Activated CD4-positive, alpha-beta T cell treated with anti-CD3 and anti-CD28 coated beads, Interleukin-2, amount 10 ng/mL, durations not matched to agents 7 days and 5 days (primary cell): ENCODE data around the gene AKAP13. TPM values are rescaled to one million over a fixed set of nuclear protein-coding genes. Genes with fewer than 3 reads are reported as not detected.

Experiments used
- CTCF ChIA-PET: fragments of 350-600 bp; sonication (Branson Sonifier 250); formaldehyde crosslinking; loops from one replicate; lab custom pipeline; 2021; ENCODE audit warnings: antibody characterized with exemption; lab: Charles Lee
- POLR2A ChIA-PET: fragments of 350-600 bp; sonication (Branson Sonifier 250); formaldehyde crosslinking; loops from one replicate; lab custom pipeline; 2021; ENCODE audit warnings: antibody characterized with exemption; lab: Charles Lee
- DNase-seq: peaks from one replicate; pipeline ENCODE4 v3.0.0-alpha.2; 2020
- H3K27ac Mint-ChIP-seq: one replicate; pipeline ENCODE4 v1.8.0; 2021; ENCODE audit warnings: mild to moderate bottlenecking, moderate library complexity, mixed read lengths
- H3K27me3 Mint-ChIP-seq: one replicate; pipeline ENCODE4 v1.8.0; 2021; ENCODE audit warnings: mixed read lengths
- H3K36me3 Mint-ChIP-seq: one replicate; pipeline ENCODE4 v1.8.0; 2021; ENCODE audit warnings: low read depth, mixed read lengths
- H3K4me1 Mint-ChIP-seq: one replicate; pipeline ENCODE4 v1.8.0; 2021; ENCODE audit warnings: mixed read lengths
- H3K4me3 Mint-ChIP-seq: one replicate; pipeline ENCODE4 v1.8.0; 2021; ENCODE audit warnings: mild to moderate bottlenecking, moderate library complexity, mixed read lengths
- H3K9me3 Mint-ChIP-seq: one replicate; pipeline ENCODE4 v1.8.0; 2021; ENCODE audit warnings: mixed read lengths
- total RNA-seq, 2 experiments: library from RNA; stranded (reverse); gene quantifications; one replicate each; pipeline ENCODE4 v1.2.3, GENCODE V29; 2021

AKAP13 gene
- total RNA-seq, 2 experiments from 2014 or later, result 152 to 181 TPM

DNA sequence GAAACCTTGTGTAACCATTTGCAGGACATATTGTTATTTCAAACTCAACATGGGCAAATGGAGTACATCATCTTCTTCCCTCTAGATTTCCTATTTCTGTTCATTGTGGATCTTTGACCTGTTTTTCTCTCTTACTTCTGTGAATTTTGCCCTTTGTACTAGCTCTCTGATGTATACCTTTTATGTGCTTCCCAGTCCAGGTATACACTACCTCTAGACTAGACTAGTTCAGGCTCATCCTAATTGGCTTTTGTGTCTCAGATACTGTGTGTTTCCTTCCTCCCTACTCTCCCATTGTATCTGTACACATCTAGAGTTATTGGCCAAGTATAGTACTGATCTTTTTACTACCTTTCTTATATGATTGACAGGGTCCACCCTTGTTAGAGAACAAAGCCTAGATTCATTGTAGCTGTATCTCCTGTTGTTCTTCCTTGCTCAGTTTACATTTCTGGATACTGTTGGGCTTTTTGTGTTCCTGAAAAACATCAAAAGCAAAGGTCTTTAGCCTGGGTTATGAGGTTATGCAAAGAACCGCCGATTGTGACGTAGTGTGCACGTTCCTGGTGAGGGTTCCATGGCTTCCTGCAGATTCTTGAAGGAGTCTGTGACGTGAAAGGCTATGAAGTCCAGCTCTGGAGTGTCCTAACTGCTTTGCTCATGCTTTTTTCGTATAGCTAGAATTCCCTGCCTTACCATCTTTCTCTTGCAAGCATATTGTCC lies 247.0 kb downstream of the AKAP13 start:
- no peak for DNase-seq
- ChIA-PET POLR2A (no interaction called here), CTCF (interaction anchor here (0.8 to 1.6 kb wide), 5 partner anchors 16 to 221 kb away, joined by 3 to 4 read pairs (median 3); no protein-coding TSS in a partner anchor)
- H3K4me3 Mint-ChIP-seq, result no peak overlapping the region
- no peaks in the 10 kb centered on the region for H3K27me3 Mint-ChIP-seq
- peaks cover 62% of the 10 kb centered on the region for H3K4me1 Mint-ChIP-seq
- H3K27ac Mint-ChIP-seq, result no peak overlapping the region
- peaks cover 37% of the 10 kb centered on the region for H3K36me3 Mint-ChIP-seq
- no peaks in the 10 kb centered on the region for H3K9me3 Mint-ChIP-seq

GRCh38 chr15:85630311-85630710 lies 249.9 kb downstream of the AKAP13 start:
- Mint-ChIP-seq H3K27ac (peak overlapping the region; percentile 28), H3K36me3 (peaks cover 32% of the 10 kb centered on the region), H3K27me3 (no peaks in the 10 kb centered on the region), H3K9me3 (no peaks in the 10 kb centered on the region), H3K4me1 (peaks cover 42% of the 10 kb centered on the region), H3K4me3 (no peak overlapping the region)
- ChIA-PET CTCF (interaction anchor here (1.3 to 1.5 kb wide), 2 partner anchors 50 to 74 kb away, joined by 3 to 4 read pairs; no protein-coding TSS in a partner anchor), POLR2A (interaction anchor here (0.6 kb wide), 1 partner anchor 1605 kb away, joined by 3 read pairs; no protein-coding TSS in a partner anchor)
- no peak for DNase-seq

DNA sequence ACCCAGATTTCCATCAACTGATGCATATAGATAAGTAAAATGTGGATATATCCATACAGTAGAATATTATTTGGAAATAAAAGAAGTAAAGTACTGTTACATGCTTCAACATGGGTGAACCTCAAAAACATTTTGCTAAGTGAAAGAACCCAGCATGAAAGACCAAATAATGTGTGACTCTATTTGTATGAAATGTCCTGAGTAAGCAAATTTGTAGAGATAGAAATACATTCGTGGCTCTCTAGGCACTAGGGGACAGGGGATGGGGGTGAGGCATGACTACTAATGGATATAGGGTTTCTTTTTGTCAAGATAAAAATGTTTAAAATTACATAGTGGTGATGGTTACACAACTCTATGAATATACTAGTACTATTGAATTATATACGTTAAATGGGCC lies 250.6 kb downstream of the AKAP13 start:
- no peaks in the 10 kb centered on the region for H3K9me3 Mint-ChIP-seq
- ChIA-PET CTCF (no interaction called here), POLR2A (no interaction called here)
- peaks cover 29% of the 10 kb centered on the region for H3K36me3 Mint-ChIP-seq
- no peak for DNase-seq
- H3K4me1 Mint-ChIP-seq, result peaks cover 37% of the 10 kb centered on the region
- no peaks in the 10 kb centered on the region for H3K27me3 Mint-ChIP-seq
- no peak overlapping the region for H3K27ac Mint-ChIP-seq
- no peak overlapping the region for H3K4me3 Mint-ChIP-seq

- ChIA-PET CTCF (no interaction called here), POLR2A (no interaction called here)
- Mint-ChIP-seq H3K27me3 (no peaks in the 10 kb centered on the region), H3K36me3 (peaks cover 27% of the 10 kb centered on the region), H3K4me3 (no peak overlapping the region), H3K27ac (no peak overlapping the region), H3K9me3 (no peaks in the 10 kb centered on the region), H3K4me1 (peaks cover 29% of the 10 kb centered on the region)
- no peak for DNase-seq
Measured at GRCh38 chr15:85632014-85632413, 251.6 kb downstream of the AKAP13 start.

GRCh38 chr15:85633859-85634258 lies 253.5 kb downstream of the AKAP13 start:
- Mint-ChIP-seq H3K4me1 (peaks cover 20% of the 10 kb centered on the region), H3K36me3 (peaks cover 21% of the 10 kb centered on the region), H3K27ac (no peak overlapping the region), H3K4me3 (no peak overlapping the region), H3K27me3 (no peaks in the 10 kb centered on the region), H3K9me3 (no peaks in the 10 kb centered on the region)
- ChIA-PET CTCF (interaction anchor here (0.8 to 2.0 kb wide), 3 partner anchors 8 to 862 kb away, joined by 3 to 11 read pairs (median 4); no protein-coding TSS in a partner anchor), POLR2A (no interaction called here)
- DNase-seq, result no peak

GRCh38 chr15:85636351-85636750 lies 255.9 kb downstream of the AKAP13 start:
- ChIA-PET CTCF (no interaction called here), POLR2A (no interaction called here)
- peaks cover 21% of the 10 kb centered on the region for H3K4me1 Mint-ChIP-seq
- H3K27me3 Mint-ChIP-seq, result no peaks in the 10 kb centered on the region
- no peak overlapping the region for H3K27ac Mint-ChIP-seq
- DNase-seq, result no peak
- H3K9me3 Mint-ChIP-seq, result no peaks in the 10 kb centered on the region
- no peak overlapping the region for H3K4me3 Mint-ChIP-seq
- peaks cover 36% of the 10 kb centered on the region for H3K36me3 Mint-ChIP-seq

DNA sequence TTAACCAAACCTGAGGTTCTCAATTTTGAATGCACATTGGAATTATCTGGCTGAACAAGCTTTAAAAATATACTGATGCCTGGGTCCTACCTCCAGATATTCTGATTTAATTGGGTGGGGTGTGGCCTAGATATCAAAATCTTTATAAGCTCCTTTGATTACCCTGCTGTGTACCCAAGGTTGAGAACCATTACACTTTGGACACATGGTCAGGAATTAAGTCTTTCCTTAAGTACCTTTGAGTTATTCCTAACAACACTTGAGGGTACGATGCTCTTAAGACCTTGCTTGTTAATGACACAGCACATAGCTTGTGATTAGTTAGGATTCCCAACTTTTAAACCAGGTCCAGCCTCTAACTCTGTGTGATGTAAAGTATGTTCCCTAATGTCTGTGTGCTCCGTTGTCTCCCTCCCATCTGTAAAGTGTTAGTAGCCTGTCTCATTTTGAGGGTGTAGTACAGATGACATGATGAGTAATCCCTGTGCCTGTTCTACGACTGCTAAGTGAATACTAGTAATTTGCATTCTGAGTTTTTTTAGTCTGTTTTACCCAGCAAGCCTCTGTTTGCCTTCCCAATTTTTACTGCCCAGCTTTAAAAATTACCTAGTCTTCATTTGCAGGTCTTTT lies 259.5 kb downstream of the AKAP13 start:
- POLR2A ChIA-PET, result no interaction called here
- CTCF ChIA-PET, result interaction anchor here (0.6 kb wide), 1 partner anchor 24 kb away, joined by 3 read pairs; no protein-coding TSS in a partner anchor
- H3K4me3 Mint-ChIP-seq, result no peak overlapping the region
- no peak for DNase-seq
- peaks cover 18% of the 10 kb centered on the region for H3K4me1 Mint-ChIP-seq
- H3K27me3 Mint-ChIP-seq, result no peaks in the 10 kb centered on the region
- H3K36me3 Mint-ChIP-seq, result peaks cover 39% of the 10 kb centered on the region
- H3K9me3 Mint-ChIP-seq, result no peaks in the 10 kb centered on the region
- H3K27ac Mint-ChIP-seq, result no peak overlapping the region

DNA sequence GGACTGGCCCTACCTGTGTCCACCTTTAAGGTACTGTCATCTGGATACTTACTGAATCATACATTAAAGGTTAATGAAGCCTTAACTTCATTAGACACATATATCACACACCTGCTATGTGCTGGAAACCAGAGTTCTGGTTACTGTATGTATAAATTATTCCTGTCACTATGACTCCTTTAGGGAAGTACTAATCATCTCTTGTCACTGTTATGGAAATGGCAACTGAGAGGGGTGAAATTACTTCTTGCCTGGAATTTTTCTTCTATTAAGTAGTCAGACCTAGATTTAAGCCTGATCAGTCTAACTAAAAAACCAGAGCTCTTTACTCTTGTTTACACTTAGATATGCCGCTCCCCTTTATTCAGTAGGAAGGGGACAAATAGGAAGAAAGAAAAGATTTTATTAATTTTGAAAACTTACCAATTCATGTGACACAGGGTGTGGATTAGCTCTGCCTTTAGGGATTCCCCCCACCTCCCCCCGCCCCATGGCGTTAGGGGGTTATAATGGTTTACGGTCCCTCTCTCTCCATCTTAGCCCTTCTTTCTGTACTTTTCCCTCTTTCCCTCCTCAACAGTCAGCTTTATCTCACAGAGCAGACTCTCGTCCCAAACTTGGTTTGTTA lies 261.8 kb downstream of the AKAP13 start:
- POLR2A ChIA-PET, result no interaction called here
- H3K4me1 Mint-ChIP-seq, result peaks cover 36% of the 10 kb centered on the region
- H3K4me3 Mint-ChIP-seq, result no peak overlapping the region

GRCh38 chr15:85642693-85643066 lies 262.3 kb downstream of the AKAP13 start:
- Mint-ChIP-seq H3K9me3 (peaks cover 3% of the 10 kb centered on the region), H3K4me3 (no peak overlapping the region), H3K4me1 (peaks cover 39% of the 10 kb centered on the region), H3K36me3 (peaks cover 46% of the 10 kb centered on the region), H3K27ac (no peak overlapping the region), H3K27me3 (no peaks in the 10 kb centered on the region)
- ChIA-PET POLR2A (no interaction called here), CTCF (interaction anchor here (1.1 to 1.5 kb wide), 3 partner anchors 11 to 25 kb away, joined by 3 read pairs; no protein-coding TSS in a partner anchor)
- no peak for DNase-seq

More for the DNA sequence above, 261.8 kb downstream of the AKAP13 start:
- no peak for DNase-seq
- CTCF ChIA-PET, result interaction anchor here (1.1 to 1.5 kb wide), 3 partner anchors 12 to 26 kb away, joined by 3 read pairs; no protein-coding TSS in a partner anchor
- Mint-ChIP-seq H3K27me3 (no peaks in the 10 kb centered on the region), H3K9me3 (peaks cover 3% of the 10 kb centered on the region), H3K27ac (no peak overlapping the region), H3K36me3 (peaks cover 46% of the 10 kb centered on the region)

GRCh38 chr15:85646538-85647091 lies 266.2 kb downstream of the AKAP13 start:
- DNase-seq, result peak; percentile 18
- H3K36me3 Mint-ChIP-seq, result peaks cover 33% of the 10 kb centered on the region
- H3K4me1 Mint-ChIP-seq, result peaks cover 39% of the 10 kb centered on the region
- POLR2A ChIA-PET, result interaction anchor here (0.6 kb wide), 2 partner anchors 45 to 71 kb away, joined by 3 read pairs; no protein-coding TSS in a partner anchor
- CTCF ChIA-PET, result interaction anchor here (0.7 to 2.9 kb wide), 9 partner anchors 11 to 351 kb away, joined by 3 to 10 read pairs (median 4); no protein-coding TSS in a partner anchor
- peak overlapping the region; percentile 63 for H3K27ac Mint-ChIP-seq
- no peak overlapping the region for H3K4me3 Mint-ChIP-seq
- peaks cover 3% of the 10 kb centered on the region for H3K9me3 Mint-ChIP-seq
- no peaks in the 10 kb centered on the region for H3K27me3 Mint-ChIP-seq

DNA sequence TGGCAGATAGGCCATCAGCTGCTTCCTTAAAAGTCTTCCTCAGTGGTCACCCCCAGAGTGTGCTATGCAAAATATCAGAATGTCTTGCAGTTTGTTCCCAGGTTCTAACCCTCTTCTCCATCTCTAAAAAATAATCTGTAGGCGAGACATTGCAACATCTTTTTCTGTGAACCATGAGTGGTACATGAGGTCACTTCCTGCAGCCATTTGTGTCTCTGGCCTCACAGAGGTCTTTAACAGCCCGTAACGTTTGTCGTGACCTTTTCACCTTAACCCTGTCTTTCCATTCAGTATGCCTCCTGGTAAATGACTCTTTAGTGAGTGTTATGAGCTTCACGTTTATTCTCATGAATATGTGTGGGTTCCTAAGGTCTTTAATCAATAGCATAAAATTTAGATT lies 269.0 kb downstream of the AKAP13 start:
- Mint-ChIP-seq H3K27ac (peak overlapping the region; percentile 75), H3K9me3 (peaks cover 3% of the 10 kb centered on the region), H3K4me3 (no peak overlapping the region), H3K27me3 (no peaks in the 10 kb centered on the region), H3K4me1 (peaks cover 39% of the 10 kb centered on the region), H3K36me3 (peaks cover 42% of the 10 kb centered on the region)
- ChIA-PET POLR2A (no interaction called here), CTCF (interaction anchor here (0.7 to 1.1 kb wide), 3 partner anchors 11 to 42 kb away, joined by 3 read pairs; no protein-coding TSS in a partner anchor)
- DNase-seq, result no peak

GRCh38 chr15:85651548-85651947 lies 271.1 kb downstream of the AKAP13 start:
- peaks cover 3% of the 10 kb centered on the region for H3K9me3 Mint-ChIP-seq
- DNase-seq, result no peak
- H3K27ac Mint-ChIP-seq, result no peak overlapping the region
- peaks cover 20% of the 10 kb centered on the region for H3K4me1 Mint-ChIP-seq
- no peaks in the 10 kb centered on the region for H3K27me3 Mint-ChIP-seq
- peaks cover 35% of the 10 kb centered on the region for H3K36me3 Mint-ChIP-seq
- ChIA-PET CTCF (no interaction called here), POLR2A (no interaction called here)
- H3K4me3 Mint-ChIP-seq, result no peak overlapping the region
